ENCODE measurements around the gene COL15A1. TPM values are rescaled to one million over a fixed set of nuclear protein-coding genes. Genes with fewer than 3 reads are reported as not detected.
A peak's percentile ranks its signal among the peaks of the same experiment; 100 is the strongest.

COL15A1 gene
- total RNA-seq, 4 donors from 2014 or later: 4.6 to 51.9 (median 10.7) TPM

DNA sequence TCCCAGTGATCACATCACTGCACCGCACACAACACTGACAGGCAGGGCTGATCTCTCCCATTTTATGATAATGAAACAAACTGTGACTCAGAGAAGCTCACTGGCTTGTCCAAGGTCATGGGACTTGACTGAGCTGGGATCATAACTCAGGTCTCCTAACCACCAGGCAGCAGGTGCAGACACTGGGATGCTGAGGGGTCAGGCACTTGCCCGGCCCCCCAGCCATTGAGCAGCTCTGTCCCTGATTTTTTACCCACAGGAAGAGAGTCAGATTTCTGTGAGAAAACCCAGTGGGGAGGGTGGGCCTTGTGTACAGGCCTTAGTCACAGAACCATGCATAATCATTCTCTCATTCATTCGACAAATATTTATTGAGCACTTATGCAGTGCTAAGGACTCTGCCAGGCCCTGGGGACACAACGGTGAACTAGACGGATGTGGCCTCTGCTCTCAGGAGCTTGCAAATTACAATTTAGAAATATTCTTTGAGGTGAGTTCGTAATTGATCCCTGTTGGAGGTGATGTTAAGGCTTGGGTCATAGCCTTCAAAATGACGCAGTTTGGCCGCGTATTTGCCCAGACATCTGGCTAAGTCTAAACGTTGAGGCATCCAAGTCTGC, 106.7 kb downstream of the COL15A1 start:
- in situ Hi-C loops (cut with MboI; ENCODE audit: low pct_ligation_motif_present in 1 of 4, low pct_unique_long_range_greater_than_20kb in 1 of 4, low sequenced_read_pairs in 3 of 4): no loop called here

DNA sequence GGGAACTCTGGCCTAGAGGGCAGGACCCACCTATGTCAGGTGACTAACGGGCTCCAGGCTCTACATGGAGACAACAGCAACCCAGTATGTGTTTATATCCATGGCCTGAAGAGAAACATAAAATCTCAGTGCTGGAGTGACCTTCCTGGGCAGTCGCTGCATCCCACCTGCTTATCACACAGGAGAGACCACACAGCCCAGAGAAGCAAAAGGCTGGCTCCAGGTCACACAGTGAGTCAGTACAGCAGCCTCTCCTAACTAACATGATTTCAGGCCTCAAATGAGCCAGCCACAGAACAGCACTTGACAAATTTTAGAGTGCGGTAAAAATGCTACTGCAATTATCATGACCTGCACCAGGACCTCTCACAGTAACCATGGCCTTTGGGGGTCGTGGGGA, 107.2 kb downstream of the COL15A1 start:
- in situ Hi-C loops (cut with MboI; ENCODE audit: low pct_ligation_motif_present in 1 of 4, low pct_unique_long_range_greater_than_20kb in 1 of 4, low sequenced_read_pairs in 3 of 4): no loop called here
- peak overlapping the region in 2 of 4 donors; percentile 29 to 69 for H3K27ac ChIP-seq
- no peaks in the 10 kb centered on the region for H3K27me3 ChIP-seq
- TF ChIP-seq, protein P1, sequence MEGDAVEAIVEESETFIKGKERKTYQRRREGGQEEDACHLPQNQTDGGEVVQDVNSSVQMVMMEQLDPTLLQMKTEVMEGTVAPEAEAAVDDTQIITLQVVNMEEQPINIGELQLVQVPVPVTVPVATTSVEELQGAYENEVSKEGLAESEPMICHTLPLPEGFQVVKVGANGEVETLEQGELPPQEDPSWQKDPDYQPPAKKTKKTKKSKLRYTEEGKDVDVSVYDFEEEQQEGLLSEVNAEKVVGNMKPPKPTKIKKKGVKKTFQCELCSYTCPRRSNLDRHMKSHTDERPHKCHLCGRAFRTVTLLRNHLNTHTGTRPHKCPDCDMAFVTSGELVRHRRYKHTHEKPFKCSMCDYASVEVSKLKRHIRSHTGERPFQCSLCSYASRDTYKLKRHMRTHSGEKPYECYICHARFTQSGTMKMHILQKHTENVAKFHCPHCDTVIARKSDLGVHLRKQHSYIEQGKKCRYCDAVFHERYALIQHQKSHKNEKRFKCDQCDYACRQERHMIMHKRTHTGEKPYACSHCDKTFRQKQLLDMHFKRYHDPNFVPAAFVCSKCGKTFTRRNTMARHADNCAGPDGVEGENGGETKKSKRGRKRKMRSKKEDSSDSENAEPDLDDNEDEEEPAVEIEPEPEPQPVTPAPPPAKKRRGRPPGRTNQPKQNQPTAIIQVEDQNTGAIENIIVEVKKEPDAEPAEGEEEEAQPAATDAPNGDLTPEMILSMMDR (IDR thresholded peaks at IDR 0.05): no peak
- TF ChIP-seq POLR2A (IDR thresholded peaks at IDR 0.05): no peak
- H3K36me3 ChIP-seq: no peaks in the 10 kb centered on the region
- no peaks in the 10 kb centered on the region for H3K9me3 ChIP-seq
- H3K4me1 ChIP-seq: peaks cover 0 to 20% (median 4%) of the 10 kb centered on the region in 4 donors
- 50 to 74% methylated on average over 2 to 4 of the region's 4 CpGs for WGBS, 2 donors (ENCODE audit: low coverage in 1 of 2)
- intact Hi-C loops (cut with DNase I; ENCODE audit: low total_unique reads): no loop called here
- DNase-seq: no peak
- H3K4me3 ChIP-seq: no peak overlapping the region

More for the DNA sequence above, 106.7 kb downstream of the COL15A1 start:
- H3K27me3 ChIP-seq: no peaks in the 10 kb centered on the region
- no peaks in the 10 kb centered on the region for H3K9me3 ChIP-seq
- DNase-seq: no peak
- no peaks in the 10 kb centered on the region for H3K36me3 ChIP-seq
- peaks cover 0 to 20% (median 4%) of the 10 kb centered on the region in 4 donors for H3K4me1 ChIP-seq
- H3K27ac ChIP-seq: peak overlapping the region in 1 of 4 donors; percentile 69
- H3K4me3 ChIP-seq: no peak overlapping the region
- 86% methylated on average over 10 of the region's 10 CpGs; no CpG with 5 or more reads in 1 of the 2 donors for WGBS, 2 donors (ENCODE audit: low coverage in 1 of 2)
- TF ChIP-seq EP300 (IDR thresholded peaks at IDR 0.05; ENCODE audit: low read depth): no peak
- no peak for TF ChIP-seq POLR2A (IDR thresholded peaks at IDR 0.05)
- no peak for TF ChIP-seq POLR2AphosphoS5 (IDR thresholded peaks at IDR 0.05)
- TF ChIP-seq, protein P1 (IDR thresholded peaks at IDR 0.05): no peak
- intact Hi-C loops (cut with DNase I; ENCODE audit: low total_unique reads): no loop called here

DNA sequence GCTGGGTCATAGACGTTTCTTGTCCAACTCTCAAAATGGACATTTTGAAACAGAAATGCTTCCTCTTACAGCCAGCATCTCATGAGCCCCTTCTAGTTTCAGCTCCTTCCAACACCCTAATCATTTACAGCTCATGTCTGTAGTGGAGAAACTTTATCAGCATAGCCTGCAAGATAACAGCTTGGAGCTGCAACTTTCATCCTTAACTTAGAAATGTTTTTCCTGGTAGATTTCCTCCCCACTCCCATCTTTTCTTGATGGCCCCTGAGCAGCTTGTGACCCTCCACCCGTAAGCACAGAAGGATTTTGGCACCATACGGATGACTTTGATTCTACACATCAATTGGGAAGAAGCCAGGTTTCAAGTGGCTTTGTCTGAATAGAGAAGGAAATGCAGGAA, 107.7 kb downstream of the COL15A1 start:
- H3K27me3 ChIP-seq: no peaks in the 10 kb centered on the region
- no peaks in the 10 kb centered on the region for H3K36me3 ChIP-seq
- peak overlapping the region in 2 of 4 donors; percentile 29 to 69 for H3K27ac ChIP-seq
- H3K4me3 ChIP-seq: no peak overlapping the region
- H3K4me1 ChIP-seq: peaks cover 0 to 20% (median 4%) of the 10 kb centered on the region in 4 donors
- H3K9me3 ChIP-seq: no peaks in the 10 kb centered on the region
- 54 to 58% methylated on average over 3 of the region's 3 CpGs for WGBS, 2 donors (ENCODE audit: low coverage in 1 of 2)
- TF ChIP-seq, protein P1 (IDR thresholded peaks at IDR 0.05): no peak
- TF ChIP-seq EP300 (IDR thresholded peaks at IDR 0.05; ENCODE audit: low read depth) (no peak), POLR2AphosphoS5 (IDR thresholded peaks at IDR 0.05) (no peak), POLR2A (IDR thresholded peaks at IDR 0.05) (no peak)
- intact Hi-C loops (cut with DNase I; ENCODE audit: low total_unique reads): no loop called here
- in situ Hi-C loops (cut with MboI; ENCODE audit: low pct_ligation_motif_present in 1 of 4, low pct_unique_long_range_greater_than_20kb in 1 of 4, low sequenced_read_pairs in 3 of 4): no loop called here
- DNase-seq: no peak

DNA sequence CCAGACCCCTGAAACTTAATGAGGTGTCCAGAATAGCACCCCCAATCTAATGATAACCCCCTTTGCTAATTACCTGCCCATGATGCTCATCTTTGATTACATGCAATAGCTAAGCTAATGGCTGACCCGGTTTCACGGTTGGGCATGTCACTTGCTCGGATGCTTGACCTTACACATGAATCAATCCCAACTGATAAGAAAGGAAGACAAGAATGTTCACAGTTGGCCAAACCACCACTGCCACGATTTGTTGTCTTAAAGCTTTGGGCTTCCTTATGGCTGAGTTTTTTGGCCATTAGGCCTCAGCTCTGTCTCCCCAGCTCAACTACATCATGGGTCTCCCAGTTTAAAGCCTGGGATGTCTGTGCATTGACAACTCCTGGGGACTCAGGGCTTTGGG, 108.1 kb downstream of the COL15A1 start:
- 82% methylated on average over 4 of the region's 4 CpGs; no CpG with 5 or more reads in 1 of the 2 donors for WGBS, 2 donors (ENCODE audit: low coverage in 1 of 2)
- Histone ChIP-seq H3K36me3 (no peaks in the 10 kb centered on the region), H3K27ac (peak overlapping the region in 2 of 4 donors; percentile 65 to 69), H3K4me3 (no peak overlapping the region), H3K4me1 (peaks cover 0 to 20% (median 4%) of the 10 kb centered on the region in 4 donors), H3K9me3 (no peaks in the 10 kb centered on the region), H3K27me3 (no peaks in the 10 kb centered on the region)
- DNase-seq: no peak
- intact Hi-C loops (cut with DNase I; ENCODE audit: low total_unique reads): no loop called here
- TF ChIP-seq, protein P1 (IDR thresholded peaks at IDR 0.05): no peak
- in situ Hi-C loops (cut with MboI; ENCODE audit: low pct_ligation_motif_present in 1 of 4, low pct_unique_long_range_greater_than_20kb in 1 of 4, low sequenced_read_pairs in 3 of 4): no loop called here

All from transverse colon (tissue), 4 donors.